NB4 (cell line): ENCODE results near the gene PNCK.

Source experiments
- MYC ChIP-seq: IDR thresholded peaks from 2 replicates; pipeline ENCODE4 v1.6.1; 2011; ENCODE audit warnings: low read depth, low read length
- POLR2A ChIP-seq: IDR thresholded peaks from 2 replicates; pipeline ENCODE4 v1.6.1; 2011; ENCODE audit warnings: mild to moderate bottlenecking; ENCODE audit not compliant: insufficient read length; ENCODE audit errors: extremely low read depth
- TF ChIP-seq, protein P1 (sequence below): IDR thresholded peaks from one replicate; pipeline ENCODE4 v1.5.1; 2012; ENCODE audit warnings: low read depth, low read length
- TF ChIP-seq, protein P2 (sequence below): IDR thresholded peaks from 2 replicates; pipeline ENCODE4 v1.6.1; 2011; ENCODE audit warnings: low read depth, low read length

DNA sequence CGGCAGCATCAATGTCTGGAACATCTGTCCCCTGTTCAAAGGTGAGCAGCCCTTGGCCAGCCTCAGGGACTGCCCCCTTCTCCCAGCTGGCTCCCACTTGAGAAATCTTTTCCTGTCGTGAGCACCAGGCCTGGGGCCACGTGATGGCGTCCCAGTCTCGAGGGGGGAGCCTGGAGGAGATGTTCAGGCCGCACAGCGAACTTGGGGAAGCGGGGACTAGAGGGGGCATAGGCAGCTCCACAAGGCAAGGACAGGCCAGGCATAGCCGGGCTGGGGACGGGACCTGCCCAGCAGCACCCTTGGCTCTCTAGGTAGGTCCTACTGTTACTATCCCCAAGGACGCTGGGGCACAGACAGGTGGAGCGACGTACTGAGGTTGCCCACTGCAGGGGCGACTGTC, 16.9 kb upstream of the PNCK start:
- TF ChIP-seq, protein P1, sequence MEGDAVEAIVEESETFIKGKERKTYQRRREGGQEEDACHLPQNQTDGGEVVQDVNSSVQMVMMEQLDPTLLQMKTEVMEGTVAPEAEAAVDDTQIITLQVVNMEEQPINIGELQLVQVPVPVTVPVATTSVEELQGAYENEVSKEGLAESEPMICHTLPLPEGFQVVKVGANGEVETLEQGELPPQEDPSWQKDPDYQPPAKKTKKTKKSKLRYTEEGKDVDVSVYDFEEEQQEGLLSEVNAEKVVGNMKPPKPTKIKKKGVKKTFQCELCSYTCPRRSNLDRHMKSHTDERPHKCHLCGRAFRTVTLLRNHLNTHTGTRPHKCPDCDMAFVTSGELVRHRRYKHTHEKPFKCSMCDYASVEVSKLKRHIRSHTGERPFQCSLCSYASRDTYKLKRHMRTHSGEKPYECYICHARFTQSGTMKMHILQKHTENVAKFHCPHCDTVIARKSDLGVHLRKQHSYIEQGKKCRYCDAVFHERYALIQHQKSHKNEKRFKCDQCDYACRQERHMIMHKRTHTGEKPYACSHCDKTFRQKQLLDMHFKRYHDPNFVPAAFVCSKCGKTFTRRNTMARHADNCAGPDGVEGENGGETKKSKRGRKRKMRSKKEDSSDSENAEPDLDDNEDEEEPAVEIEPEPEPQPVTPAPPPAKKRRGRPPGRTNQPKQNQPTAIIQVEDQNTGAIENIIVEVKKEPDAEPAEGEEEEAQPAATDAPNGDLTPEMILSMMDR = no peak
- TF ChIP-seq POLR2A (no peak), MYC (no peak)
- TF ChIP-seq, protein P2, sequence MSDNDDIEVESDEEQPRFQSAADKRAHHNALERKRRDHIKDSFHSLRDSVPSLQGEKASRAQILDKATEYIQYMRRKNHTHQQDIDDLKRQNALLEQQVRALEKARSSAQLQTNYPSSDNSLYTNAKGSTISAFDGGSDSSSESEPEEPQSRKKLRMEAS = no peak
